HCT116 (cell line): ENCODE results near the gene PPM1D. TPM values are rescaled to one million over a fixed set of nuclear protein-coding genes. Genes with fewer than 3 reads are reported as not detected.

Source experiments
- ATAC-seq: fragments of 200-7000 bp; cut with Tn5 transposase; 2 replicates; pipeline ENCODE4 v1.9.1; 2020; ENCODE audit warnings: mild to moderate bottlenecking, moderate library complexity
- BruUV-seq: library from RNA; stranded (reverse); fragments of 400-500 nt; replicated peaks from 2 replicates; lab custom pipeline; 2021; lab: Mats Ljungman, UMichigan
- CTCF ChIA-PET: fragments of 300-600 bp; sonication (Branson Sonifier 250); formaldehyde crosslinking; loops from one replicate; lab custom pipeline; 2021; ENCODE audit warnings: antibody characterized with exemption; lab: Charles Lee
- POLR2A ChIA-PET: fragments of 300-600, 350-600 bp; sonication (Branson Sonifier 250); formaldehyde crosslinking; loops from one replicate; lab custom pipeline; 2021; ENCODE audit warnings: antibody characterized with exemption; lab: Charles Lee
- RAD21 ChIA-PET, 2 experiments: fragments of 300-600 bp; sonication (Branson Sonifier 250); formaldehyde crosslinking; loops; one replicate each; lab custom pipeline; 2023; ENCODE audit warnings: low total read pairs in 2 of 2; ENCODE audit not compliant: uncharacterized antibody in 2 of 2, unreplicated experiment in 2 of 2, low non-redundant PET in 1 of 2; lab: Charles Lee
- DNase-seq: peaks from one replicate; pipeline ENCODE4 v3.0.0-alpha.2; 2010; ENCODE audit warnings: low read depth, low spot score
- H2AFZ ChIP-seq: fragments of 200-600 bp; shearing (Covaris generic), sonication (generic); 2 replicates; pipeline ENCODE4 v1.6.1; 2017; ENCODE audit warnings: low read depth, mixed run types, mixed read lengths, antibody characterized with exemption, low read length; ENCODE audit not compliant: poor library complexity, severe bottlenecking
- H3K27ac ChIP-seq: 2 replicates; pipeline ENCODE4 v1.5.1; 2012; ENCODE audit warnings: low read depth, low read length
- H3K27me3 ChIP-seq: fragments of 200-600 bp; sonication (generic); 2 replicates; pipeline ENCODE4 v1.6.1; 2016; ENCODE audit warnings: mixed run types, low read length, mixed read lengths; ENCODE audit not compliant: insufficient read depth
- H3K36me3 ChIP-seq, 2 experiments: fragments of 200-500 bp in 1 of 2; fragments of 200-600 bp in 1 of 2; sonication (Bioruptor generic) in 1 of 2; sonication (generic) in 1 of 2; 2 replicates each; pipeline versions ENCODE4 v1.5.1 to v1.6.1; 2014 to 2016; ENCODE audit warnings: low read length in 2 of 2, inconsistent platforms in 1 of 2, mixed read lengths in 1 of 2, mixed run types in 1 of 2; ENCODE audit not compliant: insufficient read depth in 2 of 2, control insufficient read depth in 1 of 2
- H3K4me1 ChIP-seq, 2 experiments: fragments of 200-600 bp in 1 of 2; sonication (generic) in 1 of 2; 2 replicates each; pipeline versions ENCODE4 v1.5.1 to v1.6.1; 2012 to 2017; ENCODE audit warnings: low read length in 2 of 2, inconsistent platforms in 1 of 2, mild to moderate bottlenecking in 1 of 2, mixed read lengths in 1 of 2, mixed run types in 1 of 2, moderate library complexity in 1 of 2; ENCODE audit not compliant: insufficient read depth in 2 of 2, control insufficient read depth in 1 of 2
- H3K4me2 ChIP-seq: fragments of 200-600 bp; sonication (generic); 2 replicates; pipeline ENCODE4 v1.6.1; 2017; ENCODE audit warnings: mixed run types, low read length, mixed read lengths
- H3K4me3 ChIP-seq, 2 experiments: fragments of 200-600 bp in 1 of 2; sonication (generic) in 1 of 2; replicated peaks in 1 of 2; 2 replicates each; pipeline ENCODE4 v1.5.1; 2011 to 2016; ENCODE audit warnings: low read length in 2 of 2, control low read depth in 1 of 2, low read depth in 1 of 2, mild to moderate bottlenecking in 1 of 2, mixed read lengths in 1 of 2, mixed run types in 1 of 2
- H3K79me2 ChIP-seq: fragments of 200-600 bp; sonication (generic); 2 replicates; pipeline ENCODE4 v1.6.1; 2017; ENCODE audit warnings: mild to moderate bottlenecking, mixed run types, low read length, moderate library complexity, mixed read lengths; ENCODE audit not compliant: insufficient read depth
- H3K9ac ChIP-seq: fragments of 200-600 bp; sonication (generic); 2 replicates; pipeline ENCODE4 v1.6.1; 2016; ENCODE audit warnings: low read length, mixed read lengths
- H3K9me2 ChIP-seq: fragments of 200-600 bp; sonication (generic), shearing (Covaris generic); 2 replicates; pipeline ENCODE4 v1.6.1; 2017; ENCODE audit warnings: mixed run types, mild to moderate bottlenecking, moderate library complexity; ENCODE audit not compliant: insufficient read depth
- H3K9me3 ChIP-seq, 2 experiments: fragments of 200-500 bp in 1 of 2; fragments of 200-600 bp in 1 of 2; sonication (Bioruptor generic) in 1 of 2; sonication (generic) in 1 of 2; 2 replicates each; pipeline ENCODE4 v1.6.1; 2014 to 2017; ENCODE audit warnings: low read length in 2 of 2, mixed read lengths in 2 of 2, inconsistent platforms in 1 of 2, low read depth in 1 of 2, mild to moderate bottlenecking in 1 of 2, mixed run types in 1 of 2, moderate library complexity in 1 of 2; ENCODE audit not compliant: control insufficient read depth in 1 of 2, insufficient read depth in 1 of 2
- H4K20me1 ChIP-seq: fragments of 200-600 bp; sonication (generic), shearing (Covaris generic); 2 replicates; pipeline ENCODE4 v1.6.1; 2017; ENCODE audit warnings: mixed run types, mild to moderate bottlenecking, moderate library complexity; ENCODE audit not compliant: insufficient read depth
- ATF3 ChIP-seq: IDR thresholded peaks from 2 replicates; pipeline ENCODE4 v1.6.1; 2012
- CBX3 ChIP-seq: IDR thresholded peaks from 2 replicates; pipeline ENCODE4 v1.6.1; 2012; ENCODE audit warnings: low read depth
- CTCF ChIP-seq, 3 experiments: fragments of 200-600 bp in 1 of 3; sonication (generic) in 1 of 3; IDR thresholded peaks in 2 of 3; conservative IDR thresholded peaks in 1 of 3; 2 replicates each; pipeline ENCODE4 v1.5.1; 2012 to 2017; ENCODE audit warnings: low read depth in 2 of 3, low read length in 2 of 3, antibody characterized with exemption in 1 of 3, borderline replicate concordance in 1 of 3, control low read depth in 1 of 3, mild to moderate bottlenecking in 1 of 3, mixed read lengths in 1 of 3, mixed run types in 1 of 3, moderate library complexity in 1 of 3; ENCODE audit not compliant: insufficient read depth in 1 of 3
- EGR1 ChIP-seq: IDR thresholded peaks from 2 replicates; pipeline ENCODE4 v1.6.1; 2012; ENCODE audit warnings: low read depth
- ELF1 ChIP-seq: IDR thresholded peaks from 2 replicates; pipeline ENCODE4 v1.6.1; 2012; ENCODE audit warnings: low read depth, borderline replicate concordance
- EZH2phosphoT487 ChIP-seq: fragments of 200-600 bp; IDR thresholded peaks from 2 replicates; pipeline ENCODE4 v1.6.1; 2018; ENCODE audit warnings: antibody characterized with exemption, borderline replicate concordance
- FOSL1 ChIP-seq: IDR thresholded peaks from 2 replicates; pipeline ENCODE4 v1.6.1; 2012; ENCODE audit warnings: low read depth
- POLR2AphosphoS5 ChIP-seq: IDR thresholded peaks from 2 replicates; pipeline ENCODE4 v1.6.1; 2011; ENCODE audit warnings: mild to moderate bottlenecking, low read depth, low read length, moderate library complexity
- REST ChIP-seq: IDR thresholded peaks from 2 replicates; pipeline ENCODE4 v1.6.1; 2012; ENCODE audit warnings: low read depth
- SRF ChIP-seq: IDR thresholded peaks from 2 replicates; pipeline ENCODE4 v1.6.1; 2012; ENCODE audit warnings: low read depth
- TCF7L2 ChIP-seq: IDR thresholded peaks from 2 replicates; pipeline ENCODE4 v1.7.0; 2011; ENCODE audit warnings: borderline replicate concordance, inconsistent platforms; ENCODE audit not compliant: insufficient read depth, insufficient read length; ENCODE audit errors: extremely low read depth
- YY1 ChIP-seq: IDR thresholded peaks from 2 replicates; pipeline ENCODE4 v1.6.1; 2011; ENCODE audit warnings: low read length, low read depth, moderate library complexity, mild to moderate bottlenecking; ENCODE audit not compliant: insufficient replicate concordance; ENCODE audit errors: extremely low read depth
- ZBTB33 ChIP-seq: IDR thresholded peaks from 2 replicates; pipeline ENCODE4 v1.6.1; 2011; ENCODE audit warnings: mild to moderate bottlenecking, low read length, moderate library complexity; ENCODE audit not compliant: insufficient replicate concordance; ENCODE audit errors: extremely low read depth
- ZFX ChIP-seq: fragments of 450-650 bp; IDR thresholded peaks from 2 replicates; pipeline ENCODE4 v1.6.1; 2017
- intact Hi-C: fragments of 100-400 bp; cut with micrococcal nuclease; formaldehyde crosslinking; loops from 2 replicates; pipeline ENCODE4 v1.10.0; 2022
- total RNA-seq: library from RNA; stranded (reverse); gene quantifications from one replicate; pipeline ENCODE4 v1.2.1, GENCODE V29; 2021; ENCODE audit not compliant: unreplicated experiment

Gene PPM1D
- total RNA-seq, 1 experiment from 2014 or later, result 29.1 TPM

GRCh38 chr17:60685437-60685836 lies 85.4 kb downstream of the PPM1D start:
- POLR2A ChIA-PET, result no interaction called here

More at GRCh38 chr17:60685437-60685836, 85.4 kb downstream of the PPM1D start:
- H3K27me3 ChIP-seq, result no peaks in the 10 kb centered on the region
- ChIA-PET CTCF (no interaction called here), RAD21 (no interaction called here)
- no peak overlapping the region for H3K9ac ChIP-seq
- no peaks in the 10 kb centered on the region for H3K9me3 ChIP-seq
- H4K20me1 ChIP-seq, result no peaks in the 10 kb centered on the region
- H2AFZ ChIP-seq, result no peak overlapping the region
- H3K79me2 ChIP-seq, result no peaks in the 10 kb centered on the region
- H3K36me3 ChIP-seq, result peaks cover 0 to 3% of the 10 kb centered on the region in 2 experiments; a peak in 1 of 4 replicates
- no peak overlapping the region for H3K27ac ChIP-seq
- intact Hi-C loops, result no loop called here
- H3K9me2 ChIP-seq, result no peaks in the 10 kb centered on the region
- no peak overlapping the region for H3K4me3 ChIP-seq
- TF ChIP-seq TCF7L2 (no peak), ZFX (no peak), FOSL1 (no peak), EGR1 (no peak), SRF (no peak), REST (no peak), CTCF (IDR thresholded peaks at IDR 0.05 in 2 of 3, conservative IDR thresholded peaks at IDR 0.05 in 1 of 3; ENCODE audit: borderline replicate concordance in 1 of 3, insufficient read depth in 1 of 3, low read depth in 2 of 3, low read length in 2 of 3) (no peak), EZH2phosphoT487 (no peak), YY1 (no peak), POLR2AphosphoS5 (no peak), CBX3 (no peak), ELF1 (no peak), ATF3 (no peak), ZBTB33 (no peak)
- no peak for ATAC-seq
- no peak overlapping the region for H3K4me2 ChIP-seq
- no peak for DNase-seq
- BruUV-seq, result no TSS peak
- peaks cover 13 to 23% of the 10 kb centered on the region in 2 experiments for H3K4me1 ChIP-seq
